GM20000 (cell line): ENCODE data around the gene FXN.

Source experiments
- DNase-seq: peaks from one replicate; pipeline ENCODE4 v3.0.0; 2012; ENCODE audit warnings: low spot score
- TF ChIP-seq, protein P1 (sequence below): IDR thresholded peaks from 2 replicates; pipeline ENCODE4 v1.5.1; 2012; ENCODE audit warnings: mild to moderate bottlenecking, control low read depth; ENCODE audit errors: extremely low read depth, missing control alignments

The FXN gene

GRCh38 chr9:69056191-69056815, 20.8 kb downstream of the FXN start:
- TF ChIP-seq, protein P1, sequence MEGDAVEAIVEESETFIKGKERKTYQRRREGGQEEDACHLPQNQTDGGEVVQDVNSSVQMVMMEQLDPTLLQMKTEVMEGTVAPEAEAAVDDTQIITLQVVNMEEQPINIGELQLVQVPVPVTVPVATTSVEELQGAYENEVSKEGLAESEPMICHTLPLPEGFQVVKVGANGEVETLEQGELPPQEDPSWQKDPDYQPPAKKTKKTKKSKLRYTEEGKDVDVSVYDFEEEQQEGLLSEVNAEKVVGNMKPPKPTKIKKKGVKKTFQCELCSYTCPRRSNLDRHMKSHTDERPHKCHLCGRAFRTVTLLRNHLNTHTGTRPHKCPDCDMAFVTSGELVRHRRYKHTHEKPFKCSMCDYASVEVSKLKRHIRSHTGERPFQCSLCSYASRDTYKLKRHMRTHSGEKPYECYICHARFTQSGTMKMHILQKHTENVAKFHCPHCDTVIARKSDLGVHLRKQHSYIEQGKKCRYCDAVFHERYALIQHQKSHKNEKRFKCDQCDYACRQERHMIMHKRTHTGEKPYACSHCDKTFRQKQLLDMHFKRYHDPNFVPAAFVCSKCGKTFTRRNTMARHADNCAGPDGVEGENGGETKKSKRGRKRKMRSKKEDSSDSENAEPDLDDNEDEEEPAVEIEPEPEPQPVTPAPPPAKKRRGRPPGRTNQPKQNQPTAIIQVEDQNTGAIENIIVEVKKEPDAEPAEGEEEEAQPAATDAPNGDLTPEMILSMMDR: no peak
- DNase-seq: no peak

DNA sequence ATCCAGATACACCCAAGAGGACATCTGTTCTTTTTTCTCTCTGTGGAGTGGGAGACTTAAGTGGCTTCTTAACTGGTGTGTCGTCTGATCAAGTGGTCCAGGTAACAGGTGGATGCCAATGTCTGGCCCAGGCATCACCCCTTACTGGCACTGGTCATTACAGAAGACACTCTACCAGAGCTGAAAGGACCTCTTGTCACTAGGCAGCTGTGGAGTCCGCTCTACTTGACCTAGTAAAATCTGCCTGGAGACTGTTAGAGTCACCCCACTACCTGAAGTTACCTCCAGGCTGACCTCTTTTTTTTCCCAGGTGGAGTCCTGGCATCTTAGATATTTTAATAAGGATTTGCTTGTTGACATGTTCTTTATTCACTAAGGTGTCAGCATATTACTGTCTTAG, 22.5 kb downstream of the FXN start:
- TF ChIP-seq, protein P1: no peak
- DNase-seq: no peak

- no peak for DNase-seq
- TF ChIP-seq, protein P1: no peak
Measured at GRCh38 chr9:69060766-69061165, 25.2 kb downstream of the FXN start.

DNA sequence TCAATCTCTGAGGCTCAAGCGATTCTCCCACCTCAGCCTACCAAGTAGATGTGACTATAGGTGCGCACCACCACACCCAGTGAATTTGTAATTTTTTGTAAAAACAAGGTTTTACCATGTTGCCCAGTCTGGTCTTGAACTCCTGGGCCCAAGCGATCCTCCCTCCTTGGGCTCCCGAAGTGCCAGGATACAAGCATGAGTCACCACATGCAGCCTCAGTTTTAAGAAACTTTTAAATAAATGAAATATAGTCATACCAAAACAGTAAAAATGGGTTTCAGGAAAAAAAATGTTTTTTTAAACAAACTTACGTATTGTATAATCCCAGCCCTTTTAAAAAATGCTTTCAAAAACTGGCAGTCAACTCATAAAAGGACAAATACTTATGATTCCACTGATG, 26.6 kb downstream of the FXN start:
- TF ChIP-seq, protein P1: no peak
- DNase-seq: no peak

DNA sequence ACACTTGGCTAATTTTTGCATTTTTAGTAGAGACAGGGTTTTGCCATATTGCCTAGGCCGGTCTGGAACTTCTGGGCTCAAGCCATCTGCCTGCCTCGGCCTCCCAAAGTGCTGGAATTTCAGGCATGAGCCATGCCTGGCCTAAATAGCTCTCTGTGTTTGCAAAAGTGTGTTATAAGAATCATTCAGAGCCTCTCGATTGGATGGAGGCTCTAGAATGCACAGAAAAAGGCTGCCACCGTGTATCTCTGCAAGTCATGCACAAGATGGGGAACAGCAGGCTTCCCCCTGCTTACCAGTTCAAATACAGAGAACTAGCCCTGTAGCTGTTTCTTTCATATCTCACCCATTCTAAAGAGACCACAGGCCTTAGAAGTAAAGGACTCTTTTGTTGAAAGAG, 28.3 kb downstream of the FXN start:
- TF ChIP-seq, protein P1: no peak
- no peak for DNase-seq

GRCh38 chr9:69065660-69066059, 30.1 kb downstream of the FXN start:
- TF ChIP-seq, protein P1: no peak
- no peak for DNase-seq

GRCh38 chr9:69066955-69067354, 31.4 kb downstream of the FXN start:
- TF ChIP-seq, protein P1: no peak
- DNase-seq: no peak
